H1 (cell line): ENCODE measurements around the gene ZNF689.

ENCODE experiments used
- BRCA1 ChIP-seq: IDR thresholded peaks from 2 replicates; pipeline ENCODE4 v1.6.1; 2012; ENCODE audit warnings: low read depth, low read length, improper control_type of control experiment
- CBX8 ChIP-seq: fragments of 300-800, 300-1000 bp; sonication (generic); IDR thresholded peaks from 2 replicates; pipeline ENCODE4 v1.7.1; 2016; ENCODE audit warnings: low read depth, low read length, borderline replicate concordance
- FOSL1 ChIP-seq: IDR thresholded peaks from 2 replicates; pipeline ENCODE4 v1.6.1; 2011; ENCODE audit warnings: mild to moderate bottlenecking, low read depth, low read length, moderate library complexity; ENCODE audit not compliant: insufficient read depth
- JUN ChIP-seq: IDR thresholded peaks from 2 replicates; pipeline ENCODE4 v1.6.1; 2011; ENCODE audit warnings: low read depth, mild to moderate bottlenecking, improper control_type of control experiment, low read length
- POLR2A ChIP-seq, 2 experiments: IDR thresholded peaks; 1 replicate in 1 of 2; 2 replicates in 1 of 2; pipeline ENCODE4 v1.6.1; 2011; ENCODE audit warnings: low read depth in 2 of 2, low read length in 2 of 2, mild to moderate bottlenecking in 2 of 2; ENCODE audit errors: control extremely low read depth in 1 of 2
- RBBP5 ChIP-seq: IDR thresholded peaks from 2 replicates; pipeline ENCODE4 v1.7.1; 2012; ENCODE audit warnings: low read depth, mild to moderate bottlenecking, inconsistent platforms, low read length, moderate library complexity, borderline replicate concordance
- RNF2 ChIP-seq: fragments of 200-900, 300-1000 bp; sonication (generic); IDR thresholded peaks from 2 replicates; pipeline ENCODE4 v1.7.1; 2016; ENCODE audit warnings: borderline replicate concordance, low read depth, mild to moderate bottlenecking, antibody characterized with exemption, low read length; ENCODE audit not compliant: poor library complexity, severe bottlenecking; ENCODE audit errors: missing control alignments
- SIN3A ChIP-seq, 2 experiments: IDR thresholded peaks in 1 of 2; conservative IDR thresholded peaks in 1 of 2; 2 replicates each; pipeline ENCODE4 v1.6.1; 2011 to 2012; ENCODE audit warnings: low read length in 2 of 2, improper control_type of control experiment in 1 of 2, low read depth in 1 of 2, mild to moderate bottlenecking in 1 of 2
- SP1 ChIP-seq: IDR thresholded peaks from 2 replicates; pipeline ENCODE4 v1.6.1; 2011; ENCODE audit warnings: low read depth, low read length
- SP2 ChIP-seq: IDR thresholded peaks from 2 replicates; pipeline ENCODE4 v1.6.1; 2012; ENCODE audit warnings: mild to moderate bottlenecking, low read length, inconsistent platforms
- ZNF274 ChIP-seq: IDR thresholded peaks from 2 replicates; pipeline ENCODE4 v1.7.0; 2012; ENCODE audit warnings: low read length, borderline replicate concordance; ENCODE audit errors: extremely low read depth
- TF ChIP-seq, protein P1 (sequence below), 3 experiments: IDR thresholded peaks; 1 replicate in 2 of 3; 2 replicates in 1 of 3; pipeline versions ENCODE4 v1.5.1 to v1.6.1; 2011; ENCODE audit warnings: low read length in 3 of 3, mild to moderate bottlenecking in 3 of 3, inconsistent platforms in 2 of 3, low read depth in 1 of 3, moderate library complexity in 1 of 3; ENCODE audit not compliant: insufficient read depth in 1 of 3; ENCODE audit errors: control extremely low read depth in 1 of 3

DNA sequence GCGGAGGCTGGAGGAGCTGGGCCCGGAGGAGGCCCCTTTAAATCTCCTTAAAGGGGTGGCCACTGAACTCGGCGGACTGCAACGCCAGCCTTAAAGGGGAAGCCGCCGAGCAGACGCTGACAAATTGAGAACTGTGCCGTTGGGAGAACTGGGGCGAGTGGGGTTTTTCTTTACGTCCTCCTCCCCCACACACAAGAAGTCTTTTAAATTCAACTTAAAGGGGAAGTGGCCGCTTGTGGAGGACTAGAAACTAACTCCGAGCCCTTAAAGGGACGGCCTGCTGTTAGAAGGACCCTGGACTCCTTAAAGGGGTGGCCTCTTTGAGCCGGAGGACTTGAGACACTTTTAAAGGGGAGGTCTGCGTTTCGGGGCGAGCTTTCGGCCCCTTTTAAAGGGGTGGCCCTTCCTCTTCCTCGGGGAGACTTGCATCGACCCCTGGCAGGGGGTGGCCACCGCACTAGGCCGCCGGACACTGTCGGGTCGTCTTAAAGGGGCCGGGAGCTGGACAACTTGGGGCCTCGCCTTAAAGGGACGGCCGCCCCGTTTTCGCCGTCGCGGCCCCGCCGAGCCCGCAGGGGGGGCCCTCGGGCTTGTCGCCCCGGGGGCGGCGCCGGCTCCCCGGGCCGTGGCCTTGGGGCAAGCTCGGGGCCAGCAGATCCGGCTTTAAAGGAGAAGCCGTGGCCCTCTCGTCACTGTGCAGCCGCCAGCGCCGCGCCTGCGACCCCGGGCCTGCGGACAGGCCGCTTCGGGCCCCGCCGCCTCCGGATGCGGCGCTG is 48.7 kb upstream of the ZNF689 start:
- TF ChIP-seq BRCA1 (no peak), RNF2 (no peak), CBX8 (no peak), SP1 (no peak), POLR2A (IDR thresholded peaks at IDR 0.05; ENCODE audit: control extremely low read depth in 1 of 2, low read depth in 2 of 2, low read length in 2 of 2) (no peak; a peak in 1 of 3 replicates), SIN3A (conservative IDR thresholded peaks at IDR 0.05 in 1 of 2, IDR thresholded peaks at IDR 0.05 in 1 of 2; ENCODE audit: low read depth in 1 of 2, low read length in 2 of 2) (0 out of 4 replicates have a peak, but pooled peaks of 1 of the 2 experiments have one; percentile 0), RBBP5 (no peak), SP2 (no peak), ZNF274 (no peak), JUN (no peak), FOSL1 (no peak)
- TF ChIP-seq, protein P1, sequence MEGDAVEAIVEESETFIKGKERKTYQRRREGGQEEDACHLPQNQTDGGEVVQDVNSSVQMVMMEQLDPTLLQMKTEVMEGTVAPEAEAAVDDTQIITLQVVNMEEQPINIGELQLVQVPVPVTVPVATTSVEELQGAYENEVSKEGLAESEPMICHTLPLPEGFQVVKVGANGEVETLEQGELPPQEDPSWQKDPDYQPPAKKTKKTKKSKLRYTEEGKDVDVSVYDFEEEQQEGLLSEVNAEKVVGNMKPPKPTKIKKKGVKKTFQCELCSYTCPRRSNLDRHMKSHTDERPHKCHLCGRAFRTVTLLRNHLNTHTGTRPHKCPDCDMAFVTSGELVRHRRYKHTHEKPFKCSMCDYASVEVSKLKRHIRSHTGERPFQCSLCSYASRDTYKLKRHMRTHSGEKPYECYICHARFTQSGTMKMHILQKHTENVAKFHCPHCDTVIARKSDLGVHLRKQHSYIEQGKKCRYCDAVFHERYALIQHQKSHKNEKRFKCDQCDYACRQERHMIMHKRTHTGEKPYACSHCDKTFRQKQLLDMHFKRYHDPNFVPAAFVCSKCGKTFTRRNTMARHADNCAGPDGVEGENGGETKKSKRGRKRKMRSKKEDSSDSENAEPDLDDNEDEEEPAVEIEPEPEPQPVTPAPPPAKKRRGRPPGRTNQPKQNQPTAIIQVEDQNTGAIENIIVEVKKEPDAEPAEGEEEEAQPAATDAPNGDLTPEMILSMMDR (IDR thresholded peaks at IDR 0.05; ENCODE audit: control extremely low read depth in 1 of 3, insufficient read depth in 1 of 3, low read depth in 1 of 3, low read length in 3 of 3): no peak
